GM23338 (cell line): ENCODE results near the gene KRTAP12-4. TPM values are rescaled to one million over a fixed set of nuclear protein-coding genes. Genes with fewer than 3 reads are reported as not detected.
"Not testable (repeated sequence)": the region's sequence is repeated elsewhere in the genome, so short reads cannot be mapped to it uniquely, and the experiment has no call there.

Source experiments
- ATAC-seq: fragments of 200-7000 bp; cut with Tn5 transposase; 3 replicates; pipeline ENCODE4 v1.9.1; 2020
- DNase-seq: peaks from one replicate; pipeline ENCODE4 v3.0.0-alpha.2; 2015; ENCODE audit warnings: low spot score
- H2AFZ ChIP-seq: fragments of 200-600 bp; sonication (generic); 2 replicates; pipeline ENCODE4 v1.8.0; 2016; ENCODE audit warnings: antibody characterized with exemption, mild to moderate bottlenecking, moderate library complexity
- H3F3A ChIP-seq: fragments of 200-600 bp; sonication (generic); replicated peaks from 2 replicates; pipeline ENCODE4 v1.8.0; 2017; ENCODE audit warnings: antibody characterized with exemption, mixed run types, low read depth
- H3K27ac ChIP-seq: fragments of 200-600 bp; sonication (generic); 2 replicates; pipeline ENCODE4 v1.6.1; 2016; ENCODE audit warnings: low read depth
- H3K27me3 ChIP-seq: fragments of 200-600 bp; sonication (generic); 2 replicates; pipeline ENCODE4 v1.8.0; 2016; ENCODE audit warnings: mild to moderate bottlenecking, mixed run types, moderate library complexity; ENCODE audit not compliant: insufficient read depth
- H3K36me3 ChIP-seq: fragments of 200-600 bp; sonication (generic); 2 replicates; pipeline ENCODE4 v1.8.0; 2016; ENCODE audit warnings: mild to moderate bottlenecking; ENCODE audit not compliant: insufficient read depth
- H3K4me1 ChIP-seq: fragments of 200-600 bp; sonication (generic); 2 replicates; pipeline ENCODE4 v1.8.0; 2016; ENCODE audit warnings: mild to moderate bottlenecking, moderate library complexity; ENCODE audit not compliant: insufficient read depth
- H3K4me2 ChIP-seq: fragments of 200-600 bp; sonication (generic); 2 replicates; pipeline ENCODE4 v1.7.1; 2017; ENCODE audit warnings: mixed run types
- H3K4me3 ChIP-seq: fragments of 200-600 bp; sonication (generic); 2 replicates; pipeline ENCODE4 v1.6.1; 2016; ENCODE audit warnings: mixed run types
- H3K79me2 ChIP-seq: fragments of 200-600 bp; sonication (generic); replicated peaks from 2 replicates; pipeline ENCODE4 v1.8.0; 2017; ENCODE audit warnings: mild to moderate bottlenecking; ENCODE audit not compliant: insufficient read depth
- H3K9me2 ChIP-seq: fragments of 200-600 bp; sonication (generic); 2 replicates; pipeline ENCODE4 v1.8.0; 2017; ENCODE audit not compliant: insufficient read depth
- H4K20me1 ChIP-seq: fragments of 200-600 bp; sonication (generic); replicated peaks from 2 replicates; pipeline ENCODE4 v1.8.0; 2017; ENCODE audit warnings: mild to moderate bottlenecking; ENCODE audit not compliant: insufficient read depth
- H3K27ac Mint-ChIP-seq: 2 replicates; pipeline ENCODE4 v1.8.0; 2020; ENCODE audit warnings: inconsistent platforms, mild to moderate bottlenecking, moderate library complexity, mixed read lengths
- H3K27me3 Mint-ChIP-seq: 3 replicates; pipeline ENCODE4 v1.8.0; 2022; ENCODE audit warnings: low read depth, mild to moderate bottlenecking, moderate library complexity, mixed read lengths, inconsistent platforms; ENCODE audit not compliant: insufficient read depth, poor library complexity
- H3K36me3 Mint-ChIP-seq: 3 replicates; pipeline ENCODE4 v1.8.0; 2021; ENCODE audit warnings: low read depth, mild to moderate bottlenecking, inconsistent platforms, moderate library complexity, mixed read lengths
- H3K4me1 Mint-ChIP-seq: 3 replicates; pipeline ENCODE4 v1.8.0; 2020; ENCODE audit warnings: mild to moderate bottlenecking, inconsistent platforms, mixed read lengths
- H3K4me3 Mint-ChIP-seq: 3 replicates; pipeline ENCODE4 v1.8.0; 2021; ENCODE audit warnings: moderate library complexity, mild to moderate bottlenecking, inconsistent platforms, mixed read lengths
- H3K9me3 Mint-ChIP-seq: 3 replicates; pipeline ENCODE4 v1.8.0; 2020; ENCODE audit warnings: moderate library complexity, mild to moderate bottlenecking, inconsistent platforms, mixed read lengths
- EZH2phosphoT487 ChIP-seq: fragments of 200-600 bp; sonication (generic); IDR thresholded peaks from one replicate; pipeline ENCODE4 v1.8.1; 2018; ENCODE audit warnings: antibody characterized with exemption; ENCODE audit not compliant: unreplicated experiment
- JUNB ChIP-seq: IDR thresholded peaks from one replicate; pipeline ENCODE4 v1.6.1; 2016; ENCODE audit warnings: antibody characterized with exemption; ENCODE audit not compliant: unreplicated experiment
- NANOG ChIP-seq: IDR thresholded peaks from 2 replicates; pipeline ENCODE4 v1.6.1; 2016; ENCODE audit warnings: antibody characterized with exemption, borderline replicate concordance
- POLR2AphosphoS5 ChIP-seq: IDR thresholded peaks from 2 replicates; pipeline ENCODE4 v1.6.1; 2016; ENCODE audit warnings: antibody characterized with exemption, low read depth
- polyA plus RNA-seq: library from polyadenylated mRNA; unstranded; fragments of >200 nt; fragmentation: Nextera tagmentation; extraction: Ambion mirVana; gene quantifications from 2 replicates; pipeline ENCODE4 v1.2.1, GENCODE V29; 2016
- total RNA-seq: library from RNA; depleted of rRNA; stranded (reverse); fragments of >200 nt; shearing (Covaris generic); gene quantifications from 2 replicates; pipeline ENCODE4 v1.2.3, GENCODE V29; 2014
- TF ChIP-seq, protein P1 (sequence below): IDR thresholded peaks from 2 replicates; pipeline ENCODE4 v1.6.1; 2016; ENCODE audit warnings: antibody characterized with exemption
- TF ChIP-seq, protein P2 (sequence below): IDR thresholded peaks from one replicate; pipeline ENCODE4 v1.6.1; 2018; ENCODE audit warnings: antibody characterized with exemption; ENCODE audit not compliant: unreplicated experiment

The KRTAP12-4 gene
- total and polyA plus RNA-seq, 2 experiments from 2014 or later, result not detected

DNA sequence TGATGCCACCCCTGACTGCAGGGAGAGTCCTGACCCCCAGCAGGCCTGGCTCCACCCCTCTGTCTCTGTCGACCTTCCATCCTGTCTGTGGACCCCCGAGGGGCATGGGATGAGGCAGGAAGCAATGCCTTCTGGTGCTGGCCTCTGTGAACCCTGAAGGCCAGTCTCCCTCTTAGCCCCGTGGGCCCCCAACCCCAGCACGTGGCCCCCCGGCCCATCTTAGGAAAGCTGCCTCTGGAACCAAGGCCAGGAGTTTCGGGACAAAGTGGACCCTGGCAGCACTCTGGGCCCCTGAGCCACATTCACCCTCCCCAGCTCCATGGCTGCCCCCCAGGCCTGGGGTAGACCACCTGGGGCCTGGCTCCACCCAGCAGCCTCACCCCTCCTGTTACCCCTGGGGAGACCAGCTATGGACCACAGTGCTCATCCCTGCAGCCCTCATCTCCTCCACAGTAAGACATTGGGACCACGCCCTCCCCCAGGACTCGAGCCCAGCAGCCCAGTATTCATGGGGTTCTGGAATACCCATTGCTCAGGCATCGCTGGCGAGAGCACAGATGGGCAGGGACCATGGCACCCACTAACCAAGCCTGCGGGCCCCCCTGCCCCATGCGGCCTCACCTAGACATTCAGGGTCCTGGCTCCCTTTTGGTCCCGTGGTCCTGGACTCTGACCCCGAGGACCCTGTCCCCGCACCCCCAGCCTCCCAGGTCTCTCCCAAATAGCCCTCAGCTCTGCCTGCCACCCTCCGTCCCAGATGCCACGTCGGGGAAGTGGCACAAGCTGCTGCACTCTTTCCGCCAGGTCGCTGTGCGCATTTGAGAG lies 15.7 kb downstream of the KRTAP12-4 start:
- not testable (repeated sequence) for DNase-seq, H3K27ac ChIP-seq, H3K79me2 ChIP-seq, H3K27me3 Mint-ChIP-seq, H3K9me2 ChIP-seq, H3K27me3 ChIP-seq, H3F3A ChIP-seq, H3K4me3 Mint-ChIP-seq, H3K4me1 Mint-ChIP-seq, H4K20me1 ChIP-seq, ATAC-seq, H3K4me2 ChIP-seq, H3K36me3 Mint-ChIP-seq, H3K4me1 ChIP-seq, H3K27ac Mint-ChIP-seq, H2AFZ ChIP-seq, H3K36me3 ChIP-seq, H3K4me3 ChIP-seq
- H3K9me3 Mint-ChIP-seq, result peaks cover 16% of the 10 kb centered on the region; the same call in 2 of the 3 replicates

DNA sequence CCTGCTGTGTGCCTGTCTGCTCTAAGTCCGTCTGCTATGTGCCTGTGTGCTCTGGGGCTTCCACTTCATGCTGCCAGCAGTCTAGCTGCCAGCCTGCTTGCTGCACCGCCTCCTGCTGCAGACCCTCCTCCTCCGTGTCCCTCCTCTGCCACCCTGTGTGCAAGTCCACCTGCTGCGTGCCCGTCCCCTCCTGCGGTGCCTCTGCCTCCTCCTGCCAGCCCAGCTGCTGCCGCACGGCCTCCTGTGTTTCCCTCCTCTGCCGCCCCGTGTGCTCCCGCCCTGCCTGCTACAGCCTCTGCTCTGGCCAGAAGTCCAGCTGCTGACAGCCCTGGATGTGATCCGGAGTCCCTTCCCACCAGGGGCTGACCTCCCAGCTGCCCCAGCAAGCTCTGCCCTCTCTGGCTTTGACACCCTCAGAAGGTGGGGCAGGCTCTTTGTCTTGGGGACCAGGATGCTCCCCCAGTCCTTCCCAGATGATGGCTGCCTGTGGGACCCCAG lies 16.6 kb downstream of the KRTAP12-4 start:
- H3K79me2 ChIP-seq, H3K36me3 ChIP-seq, H3K27me3 Mint-ChIP-seq, H3K9me2 ChIP-seq, H3K4me1 Mint-ChIP-seq, H3K36me3 Mint-ChIP-seq, H3K27ac Mint-ChIP-seq, H3F3A ChIP-seq, H3K4me1 ChIP-seq, ATAC-seq, DNase-seq, H3K27ac ChIP-seq, H3K27me3 ChIP-seq, H3K4me3 ChIP-seq, H3K4me3 Mint-ChIP-seq, H3K4me2 ChIP-seq, H4K20me1 ChIP-seq, H2AFZ ChIP-seq: not testable (repeated sequence)
- H3K9me3 Mint-ChIP-seq, result peaks cover 16% of the 10 kb centered on the region; the same call in 2 of the 3 replicates

DNA sequence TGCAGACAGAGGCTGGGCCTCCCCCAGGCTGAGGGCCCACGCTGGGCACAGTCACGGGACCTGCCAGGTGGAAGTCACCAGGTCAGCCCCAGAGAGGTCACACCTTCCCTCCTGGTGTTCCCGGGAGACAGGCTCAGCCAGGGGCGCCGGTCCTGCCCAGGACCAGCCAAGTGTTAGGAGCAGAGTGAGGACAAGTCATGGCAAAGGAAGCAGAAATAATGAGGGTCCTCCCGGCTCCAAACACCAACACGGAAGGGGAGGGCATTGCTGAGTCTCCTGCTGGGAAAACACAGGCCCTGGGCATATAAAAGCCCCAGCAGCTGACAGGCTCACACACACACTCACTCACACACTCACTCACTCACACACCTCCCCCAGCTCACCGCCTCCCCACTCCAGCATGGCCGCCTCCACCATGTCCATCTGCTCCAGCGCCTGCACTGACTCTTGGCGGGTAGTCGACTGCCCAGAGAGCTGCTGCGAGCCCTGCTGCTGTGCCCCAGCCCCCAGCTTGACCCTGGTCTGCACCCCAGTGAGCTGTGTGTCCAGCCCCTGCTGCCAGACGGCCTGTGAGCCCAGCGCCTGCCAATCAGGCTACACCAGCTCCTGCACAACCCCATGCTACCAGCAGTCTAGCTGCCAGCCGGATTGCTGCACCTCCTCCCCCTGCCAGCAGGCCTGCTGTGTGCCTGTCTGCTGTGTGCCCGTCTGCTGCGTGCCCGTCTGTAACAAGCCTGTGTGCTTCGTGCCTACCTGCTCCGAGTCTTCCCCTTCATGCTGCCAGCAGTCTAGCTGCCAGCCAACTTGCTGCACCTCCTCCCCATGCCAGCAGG lies 17.2 kb downstream of the KRTAP12-4 start, which contains the start of gene KRTAP10-10:
Gene KRTAP10-10 (plus strand): TSS at position 339 of the 833 bp plus-strand sequence. CDS start 62 bp downstream, at position 401.
- no peak within 1 kb of the TSS for H3K4me2 ChIP-seq
- H3K79me2 ChIP-seq, result no peaks in the 10 kb centered on the region
- no peaks in the 10 kb centered on the region for H4K20me1 ChIP-seq
- peak; percentile 52 for ATAC-seq
- H3K27ac ChIP-seq, result no peak within 1 kb of the TSS
- no peak for TF ChIP-seq NANOG
- TF ChIP-seq, protein P1, sequence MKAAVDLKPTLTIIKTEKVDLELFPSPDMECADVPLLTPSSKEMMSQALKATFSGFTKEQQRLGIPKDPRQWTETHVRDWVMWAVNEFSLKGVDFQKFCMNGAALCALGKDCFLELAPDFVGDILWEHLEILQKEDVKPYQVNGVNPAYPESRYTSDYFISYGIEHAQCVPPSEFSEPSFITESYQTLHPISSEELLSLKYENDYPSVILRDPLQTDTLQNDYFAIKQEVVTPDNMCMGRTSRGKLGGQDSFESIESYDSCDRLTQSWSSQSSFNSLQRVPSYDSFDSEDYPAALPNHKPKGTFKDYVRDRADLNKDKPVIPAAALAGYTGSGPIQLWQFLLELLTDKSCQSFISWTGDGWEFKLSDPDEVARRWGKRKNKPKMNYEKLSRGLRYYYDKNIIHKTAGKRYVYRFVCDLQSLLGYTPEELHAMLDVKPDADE, result no peak
- TF ChIP-seq POLR2AphosphoS5, result no peak
- TF ChIP-seq JUNB, result no peak
- TF ChIP-seq, protein P2, sequence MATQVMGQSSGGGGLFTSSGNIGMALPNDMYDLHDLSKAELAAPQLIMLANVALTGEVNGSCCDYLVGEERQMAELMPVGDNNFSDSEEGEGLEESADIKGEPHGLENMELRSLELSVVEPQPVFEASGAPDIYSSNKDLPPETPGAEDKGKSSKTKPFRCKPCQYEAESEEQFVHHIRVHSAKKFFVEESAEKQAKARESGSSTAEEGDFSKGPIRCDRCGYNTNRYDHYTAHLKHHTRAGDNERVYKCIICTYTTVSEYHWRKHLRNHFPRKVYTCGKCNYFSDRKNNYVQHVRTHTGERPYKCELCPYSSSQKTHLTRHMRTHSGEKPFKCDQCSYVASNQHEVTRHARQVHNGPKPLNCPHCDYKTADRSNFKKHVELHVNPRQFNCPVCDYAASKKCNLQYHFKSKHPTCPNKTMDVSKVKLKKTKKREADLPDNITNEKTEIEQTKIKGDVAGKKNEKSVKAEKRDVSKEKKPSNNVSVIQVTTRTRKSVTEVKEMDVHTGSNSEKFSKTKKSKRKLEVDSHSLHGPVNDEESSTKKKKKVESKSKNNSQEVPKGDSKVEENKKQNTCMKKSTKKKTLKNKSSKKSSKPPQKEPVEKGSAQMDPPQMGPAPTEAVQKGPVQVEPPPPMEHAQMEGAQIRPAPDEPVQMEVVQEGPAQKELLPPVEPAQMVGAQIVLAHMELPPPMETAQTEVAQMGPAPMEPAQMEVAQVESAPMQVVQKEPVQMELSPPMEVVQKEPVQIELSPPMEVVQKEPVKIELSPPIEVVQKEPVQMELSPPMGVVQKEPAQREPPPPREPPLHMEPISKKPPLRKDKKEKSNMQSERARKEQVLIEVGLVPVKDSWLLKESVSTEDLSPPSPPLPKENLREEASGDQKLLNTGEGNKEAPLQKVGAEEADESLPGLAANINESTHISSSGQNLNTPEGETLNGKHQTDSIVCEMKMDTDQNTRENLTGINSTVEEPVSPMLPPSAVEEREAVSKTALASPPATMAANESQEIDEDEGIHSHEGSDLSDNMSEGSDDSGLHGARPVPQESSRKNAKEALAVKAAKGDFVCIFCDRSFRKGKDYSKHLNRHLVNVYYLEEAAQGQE, result no peak
- no peak for TF ChIP-seq EZH2phosphoT487
- Mint-ChIP-seq H3K36me3 (no peaks in the 10 kb centered on the region; the same call in 1 of the 3 replicates), H3K9me3 (peaks cover 20% of the 10 kb centered on the region), H3K4me1 (peaks cover 3% of the 10 kb centered on the region; the same call in 2 of the 3 replicates), H3K27ac (no peak within 1 kb of the TSS), H3K27me3 (peaks cover 8% of the 10 kb centered on the region), H3K4me3 (no peak within 1 kb of the TSS)
- H3K4me1 ChIP-seq, result no peaks in the 10 kb centered on the region
- H3K9me2 ChIP-seq, result no peaks in the 10 kb centered on the region
- no peak within 1 kb of the TSS for H2AFZ ChIP-seq
- DNase-seq, result no peak
- no peaks in the 10 kb centered on the region for H3K27me3 ChIP-seq
- no peak within 1 kb of the TSS for H3K4me3 ChIP-seq
- H3K36me3 ChIP-seq, result 0 out of 2 replicates have a peak, but pooled peaks cover 5% of the 10 kb centered on the region
- H3F3A ChIP-seq, result no peaks in the 10 kb centered on the region
